ENCODE results near the gene CHST8. TPM values are rescaled to one million over a fixed set of nuclear protein-coding genes. Genes with fewer than 3 reads are reported as not detected.

CHST8 gene
- total and polyA plus RNA-seq, 2 experiments from 2014 or later = 9.3 to 38.2 TPM

DNA sequence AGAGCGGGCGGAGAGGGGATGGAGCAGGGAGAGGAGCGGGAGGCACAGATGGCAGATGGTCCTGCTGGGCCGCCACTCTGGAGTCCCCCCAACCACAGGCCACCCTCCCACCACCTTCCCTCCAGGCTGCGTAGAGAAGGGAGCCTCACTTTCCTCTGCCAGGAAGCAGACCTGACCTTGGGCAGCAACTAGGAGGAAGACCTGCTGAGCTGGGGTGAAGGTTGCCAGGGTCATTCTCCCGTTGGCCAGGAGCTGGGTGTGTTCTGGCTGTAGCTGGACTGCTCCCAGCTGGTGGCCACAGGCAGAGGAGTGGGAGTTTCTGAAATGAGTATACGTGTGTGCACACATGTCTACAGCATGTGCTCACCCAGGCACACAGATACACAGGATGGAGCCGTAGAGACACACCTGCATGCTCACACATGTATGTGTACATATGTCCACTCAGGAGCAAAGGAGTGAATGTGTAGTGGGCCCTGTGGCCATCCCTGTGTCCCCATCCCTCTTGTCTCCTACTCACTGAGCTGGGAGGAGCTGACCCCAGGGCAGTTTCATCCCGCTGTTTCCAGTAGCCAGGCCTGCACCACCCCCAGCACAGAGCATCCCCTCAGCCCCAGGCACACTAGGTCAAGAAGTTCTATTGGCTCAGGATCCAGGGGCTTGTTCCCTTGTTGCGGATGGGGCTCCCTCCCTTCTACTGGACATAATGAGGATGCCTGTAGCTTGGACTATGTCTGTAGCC lies 53.0 kb downstream of the CHST8 start:
- H3K4me1 ChIP-seq (ENCODE audit: insufficient read depth) = no peaks in the 10 kb centered on the region
- H4K20me1 ChIP-seq (replicated peaks; ENCODE audit: insufficient read depth) = peaks cover 12% of the 10 kb centered on the region
- no peaks in the 10 kb centered on the region for H3F3A ChIP-seq (replicated peaks; ENCODE audit: low read depth)
- H3K79me2 ChIP-seq (replicated peaks; ENCODE audit: insufficient read depth) = no peaks in the 10 kb centered on the region
- Mint-ChIP-seq H3K9me3 (no peaks in the 10 kb centered on the region; the same call in 2 of the 3 replicates), H3K4me3 (no peak overlapping the region), H3K36me3 (ENCODE audit: low read depth) (no peaks in the 10 kb centered on the region), H3K27ac (no peak overlapping the region), H3K4me1 (peaks cover 7% of the 10 kb centered on the region; the same call in 2 of the 3 replicates), H3K27me3 (ENCODE audit: insufficient read depth, low read depth, poor library complexity) (peaks cover 3% of the 10 kb centered on the region)
- no peak for DNase-seq (ENCODE audit: low spot score)
- H2AFZ ChIP-seq = no peak overlapping the region
- no peak overlapping the region for H3K4me2 ChIP-seq
- no peak for ATAC-seq
- no peaks in the 10 kb centered on the region for H3K36me3 ChIP-seq (ENCODE audit: insufficient read depth)
- no peak overlapping the region for H3K4me3 ChIP-seq
- no peaks in the 10 kb centered on the region for H3K27me3 ChIP-seq (ENCODE audit: insufficient read depth)
- no peak overlapping the region for H3K27ac ChIP-seq (ENCODE audit: low read depth)
- no peaks in the 10 kb centered on the region for H3K9me2 ChIP-seq (ENCODE audit: insufficient read depth)
- TF ChIP-seq EZH2 (IDR thresholded peaks at IDR 0.05; ENCODE audit: low read depth, unreplicated experiment) = no peak
- no peak for TF ChIP-seq ETS1 (IDR thresholded peaks at IDR 0.05)
- TF ChIP-seq ZNF114 (CRISPR knock-in tag; IDR thresholded peaks at IDR 0.05) = no peak
- TF ChIP-seq JUNB (IDR thresholded peaks at IDR 0.05; ENCODE audit: unreplicated experiment) = no peak
- TF ChIP-seq STAT1 (IDR thresholded peaks at IDR 0.05; ENCODE audit: unreplicated experiment) = no peak
- TF ChIP-seq NANOG (IDR thresholded peaks at IDR 0.05; ENCODE audit: borderline replicate concordance) = no peak
- TF ChIP-seq EZH2phosphoT487 (IDR thresholded peaks at IDR 0.05; ENCODE audit: unreplicated experiment) = no peak
- TF ChIP-seq CREB1 (CRISPR knock-in tag; IDR thresholded peaks at IDR 0.05; ENCODE audit: low read depth) = no peak
- TF ChIP-seq REST (IDR thresholded peaks at IDR 0.05; ENCODE audit: unreplicated experiment) = no peak
- TF ChIP-seq, protein P1, sequence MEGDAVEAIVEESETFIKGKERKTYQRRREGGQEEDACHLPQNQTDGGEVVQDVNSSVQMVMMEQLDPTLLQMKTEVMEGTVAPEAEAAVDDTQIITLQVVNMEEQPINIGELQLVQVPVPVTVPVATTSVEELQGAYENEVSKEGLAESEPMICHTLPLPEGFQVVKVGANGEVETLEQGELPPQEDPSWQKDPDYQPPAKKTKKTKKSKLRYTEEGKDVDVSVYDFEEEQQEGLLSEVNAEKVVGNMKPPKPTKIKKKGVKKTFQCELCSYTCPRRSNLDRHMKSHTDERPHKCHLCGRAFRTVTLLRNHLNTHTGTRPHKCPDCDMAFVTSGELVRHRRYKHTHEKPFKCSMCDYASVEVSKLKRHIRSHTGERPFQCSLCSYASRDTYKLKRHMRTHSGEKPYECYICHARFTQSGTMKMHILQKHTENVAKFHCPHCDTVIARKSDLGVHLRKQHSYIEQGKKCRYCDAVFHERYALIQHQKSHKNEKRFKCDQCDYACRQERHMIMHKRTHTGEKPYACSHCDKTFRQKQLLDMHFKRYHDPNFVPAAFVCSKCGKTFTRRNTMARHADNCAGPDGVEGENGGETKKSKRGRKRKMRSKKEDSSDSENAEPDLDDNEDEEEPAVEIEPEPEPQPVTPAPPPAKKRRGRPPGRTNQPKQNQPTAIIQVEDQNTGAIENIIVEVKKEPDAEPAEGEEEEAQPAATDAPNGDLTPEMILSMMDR (conservative IDR thresholded peaks at IDR 0.05; ENCODE audit: low read depth in 2 of 2) = no peak
- TF ChIP-seq POLR2AphosphoS5 (IDR thresholded peaks at IDR 0.05; ENCODE audit: low read depth) = no peak
- TF ChIP-seq ZNF331 (CRISPR knock-in tag; IDR thresholded peaks at IDR 0.05; ENCODE audit: low read depth) = no peak
- TF ChIP-seq, protein P2, sequence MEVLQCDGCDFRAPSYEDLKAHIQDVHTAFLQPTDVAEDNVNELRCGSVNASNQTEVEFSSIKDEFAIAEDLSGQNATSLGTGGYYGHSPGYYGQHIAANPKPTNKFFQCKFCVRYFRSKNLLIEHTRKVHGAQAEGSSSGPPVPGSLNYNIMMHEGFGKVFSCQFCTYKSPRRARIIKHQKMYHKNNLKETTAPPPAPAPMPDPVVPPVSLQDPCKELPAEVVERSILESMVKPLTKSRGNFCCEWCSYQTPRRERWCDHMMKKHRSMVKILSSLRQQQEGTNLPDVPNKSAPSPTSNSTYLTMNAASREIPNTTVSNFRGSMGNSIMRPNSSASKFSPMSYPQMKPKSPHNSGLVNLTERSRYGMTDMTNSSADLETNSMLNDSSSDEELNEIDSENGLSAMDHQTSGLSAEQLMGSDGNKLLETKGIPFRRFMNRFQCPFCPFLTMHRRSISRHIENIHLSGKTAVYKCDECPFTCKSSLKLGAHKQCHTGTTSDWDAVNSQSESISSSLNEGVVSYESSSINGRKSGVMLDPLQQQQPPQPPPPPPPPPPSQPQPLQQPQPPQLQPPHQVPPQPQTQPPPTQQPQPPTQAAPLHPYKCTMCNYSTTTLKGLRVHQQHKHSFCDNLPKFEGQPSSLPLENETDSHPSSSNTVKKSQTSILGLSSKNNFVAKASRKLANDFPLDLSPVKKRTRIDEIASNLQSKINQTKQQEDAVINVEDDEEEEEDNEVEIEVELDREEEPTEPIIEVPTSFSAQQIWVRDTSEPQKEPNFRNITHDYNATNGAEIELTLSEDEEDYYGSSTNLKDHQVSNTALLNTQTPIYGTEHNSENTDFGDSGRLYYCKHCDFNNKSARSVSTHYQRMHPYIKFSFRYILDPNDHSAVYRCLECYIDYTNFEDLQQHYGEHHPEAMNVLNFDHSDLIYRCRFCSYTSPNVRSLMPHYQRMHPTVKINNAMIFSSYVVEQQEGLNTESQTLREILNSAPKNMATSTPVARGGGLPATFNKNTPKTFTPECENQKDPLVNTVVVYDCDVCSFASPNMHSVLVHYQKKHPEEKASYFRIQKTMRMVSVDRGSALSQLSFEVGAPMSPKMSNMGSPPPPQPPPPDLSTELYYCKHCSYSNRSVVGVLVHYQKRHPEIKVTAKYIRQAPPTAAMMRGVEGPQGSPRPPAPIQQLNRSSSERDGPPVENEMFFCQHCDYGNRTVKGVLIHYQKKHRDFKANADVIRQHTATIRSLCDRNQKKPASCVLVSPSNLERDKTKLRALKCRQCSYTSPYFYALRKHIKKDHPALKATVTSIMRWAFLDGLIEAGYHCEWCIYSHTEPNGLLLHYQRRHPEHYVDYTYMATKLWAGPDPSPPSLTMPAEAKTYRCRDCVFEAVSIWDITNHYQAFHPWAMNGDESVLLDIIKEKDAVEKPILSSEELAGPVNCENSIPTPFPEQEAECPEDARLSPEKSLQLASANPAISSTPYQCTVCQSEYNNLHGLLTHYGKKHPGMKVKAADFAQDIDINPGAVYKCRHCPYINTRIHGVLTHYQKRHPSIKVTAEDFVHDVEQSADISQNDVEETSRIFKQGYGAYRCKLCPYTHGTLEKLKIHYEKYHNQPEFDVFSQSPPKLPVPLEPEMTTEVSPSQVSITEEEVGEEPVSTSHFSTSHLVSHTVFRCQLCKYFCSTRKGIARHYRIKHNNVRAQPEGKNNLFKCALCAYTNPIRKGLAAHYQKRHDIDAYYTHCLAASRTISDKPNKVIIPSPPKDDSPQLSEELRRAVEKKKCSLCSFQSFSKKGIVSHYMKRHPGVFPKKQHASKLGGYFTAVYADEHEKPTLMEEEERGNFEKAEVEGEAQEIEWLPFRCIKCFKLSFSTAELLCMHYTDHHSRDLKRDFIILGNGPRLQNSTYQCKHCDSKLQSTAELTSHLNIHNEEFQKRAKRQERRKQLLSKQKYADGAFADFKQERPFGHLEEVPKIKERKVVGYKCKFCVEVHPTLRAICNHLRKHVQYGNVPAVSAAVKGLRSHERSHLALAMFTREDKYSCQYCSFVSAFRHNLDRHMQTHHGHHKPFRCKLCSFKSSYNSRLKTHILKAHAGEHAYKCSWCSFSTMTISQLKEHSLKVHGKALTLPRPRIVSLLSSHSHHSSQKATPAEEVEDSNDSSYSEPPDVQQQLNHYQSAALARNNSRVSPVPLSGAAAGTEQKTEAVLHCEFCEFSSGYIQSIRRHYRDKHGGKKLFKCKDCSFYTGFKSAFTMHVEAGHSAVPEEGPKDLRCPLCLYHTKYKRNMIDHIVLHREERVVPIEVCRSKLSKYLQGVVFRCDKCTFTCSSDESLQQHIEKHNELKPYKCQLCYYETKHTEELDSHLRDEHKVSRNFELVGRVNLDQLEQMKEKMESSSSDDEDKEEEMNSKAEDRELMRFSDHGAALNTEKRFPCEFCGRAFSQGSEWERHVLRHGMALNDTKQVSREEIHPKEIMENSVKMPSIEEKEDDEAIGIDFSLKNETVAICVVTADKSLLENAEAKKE (CRISPR knock-in tag; IDR thresholded peaks at IDR 0.05) = no peak

All from GM23338 (cell line).